ENCODE data around the gene KCNJ16.

The KCNJ16 gene

DNA sequence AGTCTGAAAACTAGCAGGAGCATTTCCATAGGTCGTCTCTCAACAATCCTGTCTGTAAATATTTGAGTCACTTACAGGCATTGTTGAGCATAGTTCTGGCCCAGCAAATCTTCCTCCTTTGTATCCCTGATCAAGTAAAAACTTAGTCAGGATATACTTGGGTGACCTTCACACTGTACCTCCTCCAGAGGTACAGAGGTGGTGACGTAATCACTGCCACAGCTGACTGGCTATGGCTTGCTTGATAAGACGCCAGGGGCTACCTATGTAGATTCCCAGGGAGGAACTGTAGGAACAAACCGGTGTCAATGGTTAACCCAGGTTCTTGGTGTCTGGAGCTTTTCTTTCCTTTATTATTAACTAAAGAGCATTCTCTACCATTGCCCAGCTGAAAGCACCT is at the start of gene KCNJ16:
KCNJ16 (plus strand) TSS at position 270 of the 400 bp plus-strand sequence. CDS start 56,863 bp downstream, outside the sequence.
- DNase-seq (ENCODE audit: low read depth), result no peak
- no peak within 1 kb of the TSS for H3K4me3 ChIP-seq (ENCODE audit: low read depth, low read length)
- no peak for TF ChIP-seq CTCF (IDR thresholded peaks at IDR 0.05; ENCODE audit: control insufficient read depth, extremely low read depth, insufficient read depth)

GRCh38 chr17:70028397-70028796 is 46.6 kb upstream of the KCNJ16 start:
- no peak for TF ChIP-seq CTCF (IDR thresholded peaks at IDR 0.05; ENCODE audit: control insufficient read depth, extremely low read depth, insufficient read depth)
- DNase-seq (ENCODE audit: low read depth), result no peak
- no peak overlapping the region for H3K4me3 ChIP-seq (ENCODE audit: low read depth, low read length)

GRCh38 chr17:70028978-70029767 is 45.9 kb upstream of the KCNJ16 start:
- no peak for TF ChIP-seq CTCF (IDR thresholded peaks at IDR 0.05; ENCODE audit: control insufficient read depth, extremely low read depth, insufficient read depth)
- H3K4me3 ChIP-seq (ENCODE audit: low read depth, low read length), result no peak overlapping the region
- DNase-seq (ENCODE audit: low read depth), result no peak

- no peak for TF ChIP-seq CTCF (IDR thresholded peaks at IDR 0.05; ENCODE audit: control insufficient read depth, extremely low read depth, insufficient read depth)
- DNase-seq (ENCODE audit: low read depth), result no peak
- H3K4me3 ChIP-seq (ENCODE audit: low read depth, low read length), result no peak overlapping the region
These were observed 44.7 kb upstream of the KCNJ16 start for GRCh38 chr17:70030371-70030770.

DNA sequence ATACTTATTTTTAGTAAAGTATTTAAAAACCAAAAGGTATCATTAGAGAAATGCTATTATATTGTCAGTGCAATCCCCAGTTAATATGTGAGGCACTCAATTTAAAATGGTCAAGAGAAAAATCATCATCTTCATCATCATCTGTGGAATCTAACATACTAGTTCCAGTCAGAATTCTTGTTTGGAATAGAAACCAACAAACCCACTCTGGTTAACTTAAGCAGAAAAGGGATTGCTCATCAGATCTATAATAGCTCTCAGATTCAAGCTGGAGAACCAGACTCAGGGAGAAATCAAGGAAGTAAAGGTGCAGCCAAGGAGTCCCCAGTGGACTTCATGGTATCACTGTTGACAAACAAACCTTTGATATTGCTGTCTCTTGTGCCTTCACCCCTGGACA is 43.7 kb upstream of the KCNJ16 start:
- DNase-seq (ENCODE audit: low read depth), result no peak
- TF ChIP-seq CTCF (IDR thresholded peaks at IDR 0.05; ENCODE audit: control insufficient read depth, extremely low read depth, insufficient read depth), result no peak
- no peak overlapping the region for H3K4me3 ChIP-seq (ENCODE audit: low read depth, low read length)

DNA sequence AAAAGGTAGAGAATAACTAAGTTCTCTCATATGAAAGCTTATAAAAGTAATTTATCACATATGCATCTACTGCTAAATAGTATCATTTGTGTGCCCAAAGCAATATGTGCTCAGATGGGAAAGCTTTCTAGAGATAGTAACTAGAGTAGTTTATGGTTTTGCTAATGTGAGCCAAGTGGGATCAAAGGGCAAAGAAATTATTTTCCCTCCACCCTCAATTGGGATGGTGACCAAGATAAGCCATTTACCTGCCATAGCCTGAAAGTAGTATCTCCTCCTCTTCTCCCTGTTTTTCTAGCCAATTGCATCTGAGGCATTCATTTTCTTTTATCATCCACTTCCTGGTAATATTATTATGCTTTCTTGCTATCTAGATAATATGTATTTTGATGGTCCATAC is 41.9 kb upstream of the KCNJ16 start:
- no peak overlapping the region for H3K4me3 ChIP-seq (ENCODE audit: low read depth, low read length)
- no peak for TF ChIP-seq CTCF (IDR thresholded peaks at IDR 0.05; ENCODE audit: control insufficient read depth, extremely low read depth, insufficient read depth)
- DNase-seq (ENCODE audit: low read depth), result no peak

DNA sequence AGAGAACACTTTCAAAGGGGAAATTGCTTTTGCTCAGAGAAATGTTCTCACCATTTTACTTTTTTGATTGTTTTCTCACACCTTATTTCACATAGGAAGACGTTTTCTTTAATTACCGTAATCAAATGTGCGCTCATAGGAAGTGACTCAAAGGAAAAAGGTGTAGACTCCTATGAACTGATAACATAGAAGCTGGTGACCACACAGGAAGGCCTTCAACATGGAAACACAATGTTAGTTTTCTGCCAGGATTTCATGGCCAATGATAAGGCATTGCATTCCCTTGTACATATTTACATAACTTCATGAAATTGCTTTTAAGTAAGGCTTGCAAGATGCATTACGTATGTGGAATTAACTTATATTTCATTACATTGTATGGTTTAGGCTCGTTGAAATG is 40.9 kb upstream of the KCNJ16 start:
- no peak for DNase-seq (ENCODE audit: low read depth)
- TF ChIP-seq CTCF (IDR thresholded peaks at IDR 0.05; ENCODE audit: control insufficient read depth, extremely low read depth, insufficient read depth), result no peak
- no peak overlapping the region for H3K4me3 ChIP-seq (ENCODE audit: low read depth, low read length)

Data from LNCaP clone FGC (cell line).